ENCODE data around the gene SUCO. TPM values are rescaled to one million over a fixed set of nuclear protein-coding genes. Genes with fewer than 3 reads are reported as not detected.

Gene SUCO
- total and polyA plus RNA-seq, 2 of the 13 experiments (the other 11 are each of a cell fraction or from before 2014, with no cell fraction given) = 12.6 to 25.5 TPM

- Histone ChIP-seq H3K36me3 (replicated peaks in 1 of 2; ENCODE audit: control insufficient read depth in 1 of 2, insufficient read depth in 2 of 2, low read length in 2 of 2) (no peaks in the 10 kb centered on the region), H2AFZ (ENCODE audit: low read length) (peak overlapping the region; percentile 95), H3K9ac (ENCODE audit: insufficient read depth, low read depth, low read length) (peak overlapping the region; percentile 76), H3K27me3 (ENCODE audit: control insufficient read depth in 1 of 2, insufficient read depth in 2 of 2, low read length in 2 of 2) (no peaks in the 10 kb centered on the region; a peak in 1 of 5 replicates), H3K4me1 (ENCODE audit: insufficient read depth, low read length) (peaks cover 53% of the 10 kb centered on the region), H3K4me2 (ENCODE audit: low read depth, low read length) (peak overlapping the region; percentile 84), H4K20me1 (ENCODE audit: insufficient read depth, low read length) (peaks cover 6% of the 10 kb centered on the region), H3K27ac (ENCODE audit: extremely low read length, insufficient read depth, low read length) (peak overlapping the region; percentile 95), H3K9me3 (ENCODE audit: low read length) (no peaks in the 10 kb centered on the region), H3K79me2 (ENCODE audit: insufficient read depth, low read length) (peaks cover 42% of the 10 kb centered on the region), H3K4me3 (replicated peaks in 1 of 3; ENCODE audit: insufficient read depth in 1 of 3, low read depth in 2 of 3, low read length in 3 of 3) (peak overlapping the region; percentile 63 to 98 (median 73))
- ChIA-PET POLR2A (interaction anchor here (0.7 to 1.5 kb wide), 32 partner anchors 10 to 944 kb away, joined by 3 to 96 read pairs (median 4); partner anchors contain the start of genes PIGC and PRDX6), CTCF (ENCODE audit: low intra/inter-chr PET ratio, low total read pairs) (interaction anchor here (1.7 kb wide), 1 partner anchor 82 kb away, joined by 7 read pairs; no protein-coding TSS in a partner anchor)
- peak; percentile 88 for FAIRE-seq
- no TSS peak for BruUV-seq (replicated peaks)
- peak; percentile 88 for ATAC-seq
- in situ Hi-C loops (cut with HindIII; ENCODE audit: extremely low pct_ligation_motif_present, low pct_unique_long_range_greater_than_20kb) = loop anchor here (5.0 kb wide), 1 partner anchor 60 kb away; no protein-coding TSS in a partner anchor
- peak; percentile 96 for DNase-seq (ENCODE audit: low spot score)
- WGBS (ENCODE audit: low lambda C conversion rate) = 0% methylated on average over 18 of the region's 18 CpGs
- intact Hi-C loops (cut with micrococcal nuclease; ENCODE audit: unreplicated experiment) = loop anchor here (1.0 to 2.0 kb wide), 3 partner anchors 33 to 82 kb away; no protein-coding TSS in a partner anchor
- TF ChIP-seq AHDC1 (CRISPR knock-in tag; IDR thresholded peaks at IDR 0.05; ENCODE audit: borderline replicate concordance) (peak; percentile 41; the same call in 1 of the 2 replicates), ZNF782 (CRISPR knock-in tag; IDR thresholded peaks at IDR 0.05; ENCODE audit: borderline replicate concordance) (no peak), ARID5B (CRISPR knock-in tag; IDR thresholded peaks at IDR 0.05) (0 out of 2 replicates have a peak, but pooled peaks have one; percentile 26), SRSF1 (optimal IDR thresholded peaks at IDR 0.05; ENCODE audit: low read depth, low read length) (no peak), LCORL (IDR thresholded peaks at IDR 0.05) (no peak), LCORL (CRISPR knock-in tag; IDR thresholded peaks at IDR 0.05) (no peak), ATRX (CRISPR knock-in tag; IDR thresholded peaks at IDR 0.05; ENCODE audit: borderline replicate concordance) (no peak), WIZ (CRISPR knock-in tag; IDR thresholded peaks at IDR 0.05) (no peak)
- TF ChIP-seq, protein P1, sequence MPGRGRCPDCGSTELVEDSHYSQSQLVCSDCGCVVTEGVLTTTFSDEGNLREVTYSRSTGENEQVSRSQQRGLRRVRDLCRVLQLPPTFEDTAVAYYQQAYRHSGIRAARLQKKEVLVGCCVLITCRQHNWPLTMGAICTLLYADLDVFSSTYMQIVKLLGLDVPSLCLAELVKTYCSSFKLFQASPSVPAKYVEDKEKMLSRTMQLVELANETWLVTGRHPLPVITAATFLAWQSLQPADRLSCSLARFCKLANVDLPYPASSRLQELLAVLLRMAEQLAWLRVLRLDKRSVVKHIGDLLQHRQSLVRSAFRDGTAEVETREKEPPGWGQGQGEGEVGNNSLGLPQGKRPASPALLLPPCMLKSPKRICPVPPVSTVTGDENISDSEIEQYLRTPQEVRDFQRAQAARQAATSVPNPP (CRISPR knock-in tag; IDR thresholded peaks at IDR 0.05) = peak; percentile 62
Observed at GRCh38 chr1:172532183-172532699, 709 bp upstream of the SUCO start.

Data from HepG2 (cell line).